SU-DHL-6 (cell line): Measurements from ENCODE around the gene CENPC.

Experiments
- H2AFZ ChIP-seq: fragments of 200-600 bp; sonication (generic); 2 replicates; pipeline ENCODE4 v1.6.1; 2014; ENCODE audit warnings: low read depth, mild to moderate bottlenecking, moderate library complexity, mixed read lengths, antibody characterized with exemption, low read length; ENCODE audit not compliant: severe bottlenecking
- H3F3A ChIP-seq: fragments of 200-600 bp; shearing (Covaris generic); 2 replicates; pipeline ENCODE4 v1.6.0; 2016; ENCODE audit warnings: antibody characterized with exemption, mild to moderate bottlenecking; ENCODE audit not compliant: insufficient read depth
- H3K27ac ChIP-seq: fragments of 200-600 bp; sonication (generic); 2 replicates; pipeline ENCODE4 v1.5.1; 2016; ENCODE audit warnings: low read depth, mild to moderate bottlenecking, low read length, moderate library complexity, mixed read lengths
- H3K27me3 ChIP-seq: fragments of 200-600 bp; sonication (generic), shearing (Covaris generic); 2 replicates; pipeline ENCODE4 v1.6.0; 2014; ENCODE audit warnings: mild to moderate bottlenecking, low read length
- H3K36me3 ChIP-seq: fragments of 200-600 bp; sonication (generic); 2 replicates; pipeline ENCODE4 v1.6.1; 2014; ENCODE audit warnings: mild to moderate bottlenecking, low read length, mixed read lengths
- H3K4me2 ChIP-seq: fragments of 300-600, 200-600 bp; shearing (Covaris generic), sonication (generic); 2 replicates; pipeline ENCODE4 v1.6.0; 2014; ENCODE audit warnings: low read length, low read depth, mild to moderate bottlenecking; ENCODE audit not compliant: poor library complexity, severe bottlenecking
- H3K4me3 ChIP-seq: fragments of 200-600 bp; sonication (generic); 2 replicates; pipeline ENCODE4 v1.5.1; 2014; ENCODE audit warnings: antibody characterized with exemption, low read length, mild to moderate bottlenecking, mixed read lengths; ENCODE audit not compliant: insufficient read depth, poor library complexity, severe bottlenecking
- H3K79me2 ChIP-seq: fragments of 200-600 bp; sonication (generic); 2 replicates; pipeline ENCODE4 v1.6.1; 2014; ENCODE audit warnings: mild to moderate bottlenecking, low read length, moderate library complexity; ENCODE audit not compliant: insufficient read depth
- H3K9ac ChIP-seq: fragments of 200-600 bp; sonication (generic); 2 replicates; pipeline ENCODE4 v1.7.0; 2014; ENCODE audit warnings: mild to moderate bottlenecking, low read length
- H3K9me2 ChIP-seq: fragments of 200-600 bp; sonication (generic); replicated peaks from 2 replicates; pipeline ENCODE4 v1.6.1; 2014; ENCODE audit warnings: low read length; ENCODE audit not compliant: insufficient read depth
- H3K9me3 ChIP-seq: fragments of 200-600 bp; sonication (generic); 2 replicates; pipeline ENCODE4 v1.6.1; 2014; ENCODE audit warnings: low read length, mixed read lengths; ENCODE audit not compliant: insufficient read depth
- H4K20me1 ChIP-seq: fragments of 200-600 bp; sonication (generic); 2 replicates; pipeline ENCODE4 v1.6.1; 2014; ENCODE audit warnings: low read depth, mild to moderate bottlenecking, antibody characterized with exemption, low read length, moderate library complexity, mixed read lengths
- CTCF ChIP-seq: fragments of 200-600 bp; sonication (generic); IDR thresholded peaks from one replicate; pipeline ENCODE4 v1.5.1; 2017; ENCODE audit warnings: antibody characterized with exemption, mild to moderate bottlenecking, low read length, moderate library complexity; ENCODE audit not compliant: insufficient read depth, poor library complexity, severe bottlenecking
- EZH2phosphoT487 ChIP-seq: fragments of 200-600 bp; sonication (generic), shearing (Covaris generic); conservative IDR thresholded peaks from 2 replicates; pipeline ENCODE4 v1.6.1; 2018; ENCODE audit warnings: mild to moderate bottlenecking, antibody characterized with exemption, low read length, moderate library complexity, mixed read lengths

Gene CENPC

GRCh38 chr4:67430989-67431388 is 114.3 kb downstream of the CENPC start:
- H2AFZ ChIP-seq: no peak overlapping the region
- no peaks in the 10 kb centered on the region for H4K20me1 ChIP-seq
- no peaks in the 10 kb centered on the region for H3K27me3 ChIP-seq
- no peaks in the 10 kb centered on the region for H3F3A ChIP-seq
- no peak overlapping the region for H3K9ac ChIP-seq
- H3K36me3 ChIP-seq: no peaks in the 10 kb centered on the region
- no peak overlapping the region for H3K27ac ChIP-seq
- H3K9me3 ChIP-seq: no peaks in the 10 kb centered on the region
- H3K9me2 ChIP-seq: no peaks in the 10 kb centered on the region
- H3K4me3 ChIP-seq: no peak overlapping the region
- no peaks in the 10 kb centered on the region for H3K79me2 ChIP-seq
- no peak overlapping the region for H3K4me2 ChIP-seq
- no peak for TF ChIP-seq CTCF
- no peak for TF ChIP-seq EZH2phosphoT487

- no peak overlapping the region for H3K9ac ChIP-seq
- H3K27ac ChIP-seq: no peak overlapping the region
- no peaks in the 10 kb centered on the region for H3K27me3 ChIP-seq
- H3K9me3 ChIP-seq: no peaks in the 10 kb centered on the region
- H3K36me3 ChIP-seq: no peaks in the 10 kb centered on the region
- no peaks in the 10 kb centered on the region for H3F3A ChIP-seq
- H4K20me1 ChIP-seq: no peaks in the 10 kb centered on the region
- no peak overlapping the region for H2AFZ ChIP-seq
- TF ChIP-seq EZH2phosphoT487: no peak
- TF ChIP-seq CTCF: no peak
- H3K9me2 ChIP-seq: no peaks in the 10 kb centered on the region
- H3K79me2 ChIP-seq: no peaks in the 10 kb centered on the region
- no peak overlapping the region for H3K4me3 ChIP-seq
- no peak overlapping the region for H3K4me2 ChIP-seq
Measured at GRCh38 chr4:67428819-67429218, 116.5 kb downstream of the CENPC start.
